Smooth muscle cell of the brain vasculature (primary cell): ENCODE data around the gene HMGCS1.
"Not testable (repeated sequence)": the region's sequence is repeated elsewhere in the genome, so short reads cannot be mapped to it uniquely, and the experiment has no call there.

Source experiments
- DNase-seq: peaks from one replicate; pipeline ENCODE4 v3.0.0-alpha.2; 2012; ENCODE audit warnings: low read depth, low spot score

HMGCS1 gene

GRCh38 chr5:43313035-43313853 lies at the start of gene HMGCS1:
TSS of gene HMGCS1 (minus strand) at chr5:43313412. CDS start at chr5:43298965, 14,447 bp downstream.
- DNase-seq, result peak; percentile 99

GRCh38 chr5:43358726-43359125 lies 45.5 kb upstream of the HMGCS1 start:
- DNase-seq, result no peak

GRCh38 chr5:43358301-43358700 lies 45.1 kb upstream of the HMGCS1 start:
- no peak for DNase-seq

GRCh38 chr5:43357878-43358281 lies 44.7 kb upstream of the HMGCS1 start:
- no peak for DNase-seq

GRCh38 chr5:43357067-43357466 lies 43.9 kb upstream of the HMGCS1 start:
- no peak for DNase-seq

- DNase-seq, result no peak
Observed at GRCh38 chr5:43354774-43355173, 41.6 kb upstream of the HMGCS1 start.

GRCh38 chr5:43353668-43354067 lies 40.5 kb upstream of the HMGCS1 start:
- DNase-seq, result no peak

- no peak for DNase-seq
Observed at GRCh38 chr5:43352915-43353314, 39.7 kb upstream of the HMGCS1 start.

GRCh38 chr5:43352131-43352530 lies 38.9 kb upstream of the HMGCS1 start:
- DNase-seq, result no peak

GRCh38 chr5:43348861-43349363 lies 35.7 kb upstream of the HMGCS1 start:
- no peak for DNase-seq

GRCh38 chr5:43348207-43348606 lies 35.0 kb upstream of the HMGCS1 start:
- DNase-seq, result no peak

- no peak for DNase-seq
Observed at GRCh38 chr5:43338862-43339261, 25.6 kb upstream of the HMGCS1 start.

GRCh38 chr5:43336159-43336558 lies 22.9 kb upstream of the HMGCS1 start:
- no peak for DNase-seq

- DNase-seq, result no peak
Observed at GRCh38 chr5:43335681-43336080, 22.5 kb upstream of the HMGCS1 start.

- no peak for DNase-seq
Observed at GRCh38 chr5:43332401-43332800, 19.2 kb upstream of the HMGCS1 start.

GRCh38 chr5:43325624-43326023 lies 12.4 kb upstream of the HMGCS1 start:
- not testable (repeated sequence) for DNase-seq

GRCh38 chr5:43323488-43323887 lies 10.3 kb upstream of the HMGCS1 start:
- not testable (repeated sequence) for DNase-seq

GRCh38 chr5:43320846-43321245 lies 7.6 kb upstream of the HMGCS1 start:
- no peak for DNase-seq

- no peak for DNase-seq
Observed at GRCh38 chr5:43316421-43316820, 3.2 kb upstream of the HMGCS1 start.

- DNase-seq, result no peak
Observed at GRCh38 chr5:43315682-43316081, 2.5 kb upstream of the HMGCS1 start.

- no peak for DNase-seq
Observed at GRCh38 chr5:43315263-43315662, 2.1 kb upstream of the HMGCS1 start.

GRCh38 chr5:43314724-43315123 lies 1.5 kb upstream of the HMGCS1 start:
- DNase-seq, result no peak

- no peak for DNase-seq
Observed at GRCh38 chr5:43313854-43314457, 744 bp upstream of the HMGCS1 start.
